ENCODE measurements around the gene CD274. TPM values are rescaled to one million over a fixed set of nuclear protein-coding genes. Genes with fewer than 3 reads are reported as not detected.

Gene CD274
- total and polyA plus RNA-seq, 2 of the 8 experiments (the other 6 are each of a cell fraction or from before 2014, with no cell fraction given), result 0.08 to 0.15 TPM

DNA sequence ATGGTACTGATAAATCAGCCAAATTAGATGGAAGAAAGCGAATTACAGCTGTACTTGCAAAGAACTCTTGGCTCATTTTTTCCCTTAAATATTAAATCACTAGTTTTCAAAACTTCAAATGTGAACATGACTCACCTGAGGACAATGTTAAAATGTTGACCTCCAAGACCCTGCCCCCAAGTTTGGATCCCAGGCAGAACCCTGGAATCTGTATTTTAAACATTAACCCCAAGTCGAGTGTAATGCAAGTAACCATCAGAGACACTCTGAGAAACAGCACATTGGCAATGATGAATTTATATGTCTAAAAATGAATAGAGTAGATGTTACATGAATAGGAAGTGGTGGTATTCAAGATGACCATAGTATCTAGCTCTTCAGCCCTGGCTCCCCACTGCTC, 2.3 kb upstream of the CD274 start (continued):
- TF ChIP-seq, protein P1, sequence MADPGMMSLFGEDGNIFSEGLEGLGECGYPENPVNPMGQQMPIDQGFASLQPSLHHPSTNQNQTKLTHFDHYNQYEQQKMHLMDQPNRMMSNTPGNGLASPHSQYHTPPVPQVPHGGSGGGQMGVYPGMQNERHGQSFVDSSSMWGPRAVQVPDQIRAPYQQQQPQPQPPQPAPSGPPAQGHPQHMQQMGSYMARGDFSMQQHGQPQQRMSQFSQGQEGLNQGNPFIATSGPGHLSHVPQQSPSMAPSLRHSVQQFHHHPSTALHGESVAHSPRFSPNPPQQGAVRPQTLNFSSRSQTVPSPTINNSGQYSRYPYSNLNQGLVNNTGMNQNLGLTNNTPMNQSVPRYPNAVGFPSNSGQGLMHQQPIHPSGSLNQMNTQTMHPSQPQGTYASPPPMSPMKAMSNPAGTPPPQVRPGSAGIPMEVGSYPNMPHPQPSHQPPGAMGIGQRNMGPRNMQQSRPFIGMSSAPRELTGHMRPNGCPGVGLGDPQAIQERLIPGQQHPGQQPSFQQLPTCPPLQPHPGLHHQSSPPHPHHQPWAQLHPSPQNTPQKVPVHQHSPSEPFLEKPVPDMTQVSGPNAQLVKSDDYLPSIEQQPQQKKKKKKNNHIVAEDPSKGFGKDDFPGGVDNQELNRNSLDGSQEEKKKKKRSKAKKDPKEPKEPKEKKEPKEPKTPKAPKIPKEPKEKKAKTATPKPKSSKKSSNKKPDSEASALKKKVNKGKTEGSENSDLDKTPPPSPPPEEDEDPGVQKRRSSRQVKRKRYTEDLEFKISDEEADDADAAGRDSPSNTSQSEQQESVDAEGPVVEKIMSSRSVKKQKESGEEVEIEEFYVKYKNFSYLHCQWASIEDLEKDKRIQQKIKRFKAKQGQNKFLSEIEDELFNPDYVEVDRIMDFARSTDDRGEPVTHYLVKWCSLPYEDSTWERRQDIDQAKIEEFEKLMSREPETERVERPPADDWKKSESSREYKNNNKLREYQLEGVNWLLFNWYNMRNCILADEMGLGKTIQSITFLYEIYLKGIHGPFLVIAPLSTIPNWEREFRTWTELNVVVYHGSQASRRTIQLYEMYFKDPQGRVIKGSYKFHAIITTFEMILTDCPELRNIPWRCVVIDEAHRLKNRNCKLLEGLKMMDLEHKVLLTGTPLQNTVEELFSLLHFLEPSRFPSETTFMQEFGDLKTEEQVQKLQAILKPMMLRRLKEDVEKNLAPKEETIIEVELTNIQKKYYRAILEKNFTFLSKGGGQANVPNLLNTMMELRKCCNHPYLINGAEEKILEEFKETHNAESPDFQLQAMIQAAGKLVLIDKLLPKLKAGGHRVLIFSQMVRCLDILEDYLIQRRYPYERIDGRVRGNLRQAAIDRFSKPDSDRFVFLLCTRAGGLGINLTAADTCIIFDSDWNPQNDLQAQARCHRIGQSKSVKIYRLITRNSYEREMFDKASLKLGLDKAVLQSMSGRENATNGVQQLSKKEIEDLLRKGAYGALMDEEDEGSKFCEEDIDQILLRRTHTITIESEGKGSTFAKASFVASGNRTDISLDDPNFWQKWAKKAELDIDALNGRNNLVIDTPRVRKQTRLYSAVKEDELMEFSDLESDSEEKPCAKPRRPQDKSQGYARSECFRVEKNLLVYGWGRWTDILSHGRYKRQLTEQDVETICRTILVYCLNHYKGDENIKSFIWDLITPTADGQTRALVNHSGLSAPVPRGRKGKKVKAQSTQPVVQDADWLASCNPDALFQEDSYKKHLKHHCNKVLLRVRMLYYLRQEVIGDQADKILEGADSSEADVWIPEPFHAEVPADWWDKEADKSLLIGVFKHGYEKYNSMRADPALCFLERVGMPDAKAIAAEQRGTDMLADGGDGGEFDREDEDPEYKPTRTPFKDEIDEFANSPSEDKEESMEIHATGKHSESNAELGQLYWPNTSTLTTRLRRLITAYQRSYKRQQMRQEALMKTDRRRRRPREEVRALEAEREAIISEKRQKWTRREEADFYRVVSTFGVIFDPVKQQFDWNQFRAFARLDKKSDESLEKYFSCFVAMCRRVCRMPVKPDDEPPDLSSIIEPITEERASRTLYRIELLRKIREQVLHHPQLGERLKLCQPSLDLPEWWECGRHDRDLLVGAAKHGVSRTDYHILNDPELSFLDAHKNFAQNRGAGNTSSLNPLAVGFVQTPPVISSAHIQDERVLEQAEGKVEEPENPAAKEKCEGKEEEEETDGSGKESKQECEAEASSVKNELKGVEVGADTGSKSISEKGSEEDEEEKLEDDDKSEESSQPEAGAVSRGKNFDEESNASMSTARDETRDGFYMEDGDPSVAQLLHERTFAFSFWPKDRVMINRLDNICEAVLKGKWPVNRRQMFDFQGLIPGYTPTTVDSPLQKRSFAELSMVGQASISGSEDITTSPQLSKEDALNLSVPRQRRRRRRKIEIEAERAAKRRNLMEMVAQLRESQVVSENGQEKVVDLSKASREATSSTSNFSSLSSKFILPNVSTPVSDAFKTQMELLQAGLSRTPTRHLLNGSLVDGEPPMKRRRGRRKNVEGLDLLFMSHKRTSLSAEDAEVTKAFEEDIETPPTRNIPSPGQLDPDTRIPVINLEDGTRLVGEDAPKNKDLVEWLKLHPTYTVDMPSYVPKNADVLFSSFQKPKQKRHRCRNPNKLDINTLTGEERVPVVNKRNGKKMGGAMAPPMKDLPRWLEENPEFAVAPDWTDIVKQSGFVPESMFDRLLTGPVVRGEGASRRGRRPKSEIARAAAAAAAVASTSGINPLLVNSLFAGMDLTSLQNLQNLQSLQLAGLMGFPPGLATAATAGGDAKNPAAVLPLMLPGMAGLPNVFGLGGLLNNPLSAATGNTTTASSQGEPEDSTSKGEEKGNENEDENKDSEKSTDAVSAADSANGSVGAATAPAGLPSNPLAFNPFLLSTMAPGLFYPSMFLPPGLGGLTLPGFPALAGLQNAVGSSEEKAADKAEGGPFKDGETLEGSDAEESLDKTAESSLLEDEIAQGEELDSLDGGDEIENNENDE (IDR thresholded peaks at IDR 0.05; ENCODE audit: insufficient replicate concordance, low read length), result no peak
- TF ChIP-seq RXRA (IDR thresholded peaks at IDR 0.05; ENCODE audit: insufficient read depth, low read depth, low read length) (no peak), HDAC2 (IDR thresholded peaks at IDR 0.05; ENCODE audit: borderline replicate concordance in 1 of 2, low read depth in 2 of 2, low read length in 2 of 2) (no peak), POLR2AphosphoS5 (IDR thresholded peaks at IDR 0.05; ENCODE audit: low read depth, low read length) (no peak), POLR2A (IDR thresholded peaks at IDR 0.05; ENCODE audit: control extremely low read depth in 1 of 2, low read depth in 2 of 2, low read length in 2 of 2) (no peak), TCF12 (IDR thresholded peaks at IDR 0.05; ENCODE audit: low read depth, low read length) (no peak), SP2 (IDR thresholded peaks at IDR 0.05; ENCODE audit: low read length) (no peak), YY1 (IDR thresholded peaks at IDR 0.05; ENCODE audit: low read depth, low read length) (no peak), JUN (IDR thresholded peaks at IDR 0.05; ENCODE audit: low read depth, low read length) (no peak), PHF8 (conservative IDR thresholded peaks at IDR 0.05; ENCODE audit: low read depth, low read length) (no peak)
- TF ChIP-seq, protein P2, sequence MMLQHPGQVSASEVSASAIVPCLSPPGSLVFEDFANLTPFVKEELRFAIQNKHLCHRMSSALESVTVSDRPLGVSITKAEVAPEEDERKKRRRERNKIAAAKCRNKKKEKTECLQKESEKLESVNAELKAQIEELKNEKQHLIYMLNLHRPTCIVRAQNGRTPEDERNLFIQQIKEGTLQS (IDR thresholded peaks at IDR 0.05; ENCODE audit: insufficient read depth, low read depth, low read length), result no peak
- TF ChIP-seq, protein P3, sequence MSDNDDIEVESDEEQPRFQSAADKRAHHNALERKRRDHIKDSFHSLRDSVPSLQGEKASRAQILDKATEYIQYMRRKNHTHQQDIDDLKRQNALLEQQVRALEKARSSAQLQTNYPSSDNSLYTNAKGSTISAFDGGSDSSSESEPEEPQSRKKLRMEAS (IDR thresholded peaks at IDR 0.05), result no peak
